RWPE1 (cell line): ENCODE measurements around the gene SLC50A1.

Experiments
- CTCF ChIA-PET: fragments of 350-600 bp; sonication (Branson Sonifier 250); formaldehyde crosslinking; extraction: SDS; loops from one replicate; lab custom pipeline; 2021; lab: Yijun Ruan, JAX
- POLR2A ChIA-PET: fragments of 400-600 bp; formaldehyde crosslinking; extraction: SDS; loops from one replicate; lab custom pipeline; 2020; ENCODE audit warnings: antibody characterized with exemption; ENCODE audit not compliant: low non-redundant PET; lab: Yijun Ruan, JAX
- DNase-seq: peaks from one replicate; pipeline ENCODE4 v3.0.0; 2012; ENCODE audit warnings: low spot score
- H3K27ac ChIP-seq: fragments of 450-650 bp; 2 replicates; pipeline ENCODE4 v1.5.1; 2017
- TF ChIP-seq, protein P1 (sequence below): fragments of 450-650 bp; conservative IDR thresholded peaks from 2 replicates; pipeline ENCODE4 v1.5.1; 2017; ENCODE audit warnings: low read depth, mild to moderate bottlenecking

Gene SLC50A1

DNA sequence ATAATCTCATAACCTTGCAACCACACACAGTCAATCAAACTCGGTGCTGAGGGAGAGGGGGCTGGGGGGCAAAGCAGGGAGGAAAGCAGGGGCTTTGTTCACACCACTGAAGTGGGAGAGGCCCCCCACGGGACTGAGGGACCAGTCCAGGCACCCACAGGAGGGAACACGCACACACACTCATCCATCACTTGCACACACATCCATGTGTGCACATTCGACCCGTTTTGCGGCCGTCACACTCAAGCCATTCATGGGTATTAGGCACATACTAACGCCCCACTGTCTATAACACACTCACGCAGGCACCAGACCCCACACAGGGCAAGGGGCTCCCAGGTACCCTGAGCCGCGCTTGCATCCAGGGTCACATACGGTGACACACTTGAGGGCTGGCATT, 43.0 kb upstream of the SLC50A1 start:
- TF ChIP-seq, protein P1, sequence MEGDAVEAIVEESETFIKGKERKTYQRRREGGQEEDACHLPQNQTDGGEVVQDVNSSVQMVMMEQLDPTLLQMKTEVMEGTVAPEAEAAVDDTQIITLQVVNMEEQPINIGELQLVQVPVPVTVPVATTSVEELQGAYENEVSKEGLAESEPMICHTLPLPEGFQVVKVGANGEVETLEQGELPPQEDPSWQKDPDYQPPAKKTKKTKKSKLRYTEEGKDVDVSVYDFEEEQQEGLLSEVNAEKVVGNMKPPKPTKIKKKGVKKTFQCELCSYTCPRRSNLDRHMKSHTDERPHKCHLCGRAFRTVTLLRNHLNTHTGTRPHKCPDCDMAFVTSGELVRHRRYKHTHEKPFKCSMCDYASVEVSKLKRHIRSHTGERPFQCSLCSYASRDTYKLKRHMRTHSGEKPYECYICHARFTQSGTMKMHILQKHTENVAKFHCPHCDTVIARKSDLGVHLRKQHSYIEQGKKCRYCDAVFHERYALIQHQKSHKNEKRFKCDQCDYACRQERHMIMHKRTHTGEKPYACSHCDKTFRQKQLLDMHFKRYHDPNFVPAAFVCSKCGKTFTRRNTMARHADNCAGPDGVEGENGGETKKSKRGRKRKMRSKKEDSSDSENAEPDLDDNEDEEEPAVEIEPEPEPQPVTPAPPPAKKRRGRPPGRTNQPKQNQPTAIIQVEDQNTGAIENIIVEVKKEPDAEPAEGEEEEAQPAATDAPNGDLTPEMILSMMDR: no peak

DNA sequence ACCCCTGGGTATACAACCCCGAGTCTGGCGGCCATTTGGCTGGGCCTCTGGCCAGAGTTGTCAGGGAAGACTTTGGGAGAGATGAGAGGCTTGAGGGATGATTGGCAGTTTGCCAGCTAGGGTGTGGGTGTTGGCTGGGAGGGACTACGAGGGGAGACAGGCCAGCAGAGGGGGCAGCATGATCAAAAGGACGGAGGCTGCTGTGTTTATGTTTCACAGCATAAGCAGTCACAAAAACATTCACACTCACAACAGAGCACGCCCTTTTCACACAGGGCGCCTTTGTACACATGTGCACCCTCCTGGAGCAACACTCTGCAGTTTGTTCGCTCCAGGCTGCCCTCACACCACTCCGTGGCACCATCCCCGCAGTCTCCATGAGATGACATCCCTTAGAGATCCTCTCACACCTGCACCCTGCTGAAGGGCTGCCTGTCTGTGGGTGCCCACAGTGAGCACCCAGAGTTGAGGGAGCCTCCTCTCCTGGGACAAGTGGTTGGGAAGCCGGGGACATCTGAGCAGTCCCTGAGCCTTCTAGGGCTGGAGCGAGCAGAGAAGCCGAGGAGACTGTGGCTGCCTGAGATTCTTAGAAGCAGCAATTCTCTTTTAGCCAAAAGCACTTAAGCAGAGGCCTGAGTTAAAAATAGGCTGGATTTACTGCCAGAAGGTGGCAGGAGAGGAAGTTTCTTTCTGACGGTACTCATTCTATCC, 41.6 kb upstream of the SLC50A1 start:
- ChIA-PET CTCF (interaction anchor here (0.8 to 2.5 kb wide), 3 partner anchors 9 to 74 kb away, joined by 6 to 15 read pairs (median 12); no protein-coding TSS in a partner anchor), POLR2A (no interaction called here)
- no peak for DNase-seq
- TF ChIP-seq, protein P1: peak; percentile 66
- peak overlapping the region; percentile 72 for H3K27ac ChIP-seq

More for the DNA sequence above, 43.0 kb upstream of the SLC50A1 start:
- ChIA-PET CTCF (interaction anchor here (1.6 to 2.5 kb wide), 3 partner anchors 9 to 77 kb away, joined by 5 to 29 read pairs (median 17); no protein-coding TSS in a partner anchor), POLR2A (no interaction called here)
- H3K27ac ChIP-seq: no peak overlapping the region
- no peak for DNase-seq

DNA sequence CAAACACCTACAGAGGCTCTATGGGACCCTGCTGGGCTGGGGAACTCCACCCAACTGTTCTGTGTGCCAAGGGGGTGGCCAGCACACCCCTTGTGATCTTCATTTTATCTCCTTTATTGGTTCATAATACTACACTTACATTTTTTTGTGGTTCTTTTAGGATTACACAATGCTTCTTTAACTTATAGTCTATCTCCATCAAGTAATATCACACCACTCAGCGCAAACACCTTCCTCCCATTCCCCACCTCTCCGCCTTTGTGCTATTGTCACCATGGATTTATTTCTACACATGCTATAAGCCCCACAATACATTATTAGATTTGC, 41.1 kb upstream of the SLC50A1 start:
- no peak for DNase-seq
- POLR2A ChIA-PET: no interaction called here
- CTCF ChIA-PET: interaction anchor here (0.6 to 2.5 kb wide), 3 partner anchors 9 to 73 kb away, joined by 4 to 15 read pairs (median 12); no protein-coding TSS in a partner anchor
- H3K27ac ChIP-seq: peak overlapping the region; percentile 72
- TF ChIP-seq, protein P1: no peak

DNA sequence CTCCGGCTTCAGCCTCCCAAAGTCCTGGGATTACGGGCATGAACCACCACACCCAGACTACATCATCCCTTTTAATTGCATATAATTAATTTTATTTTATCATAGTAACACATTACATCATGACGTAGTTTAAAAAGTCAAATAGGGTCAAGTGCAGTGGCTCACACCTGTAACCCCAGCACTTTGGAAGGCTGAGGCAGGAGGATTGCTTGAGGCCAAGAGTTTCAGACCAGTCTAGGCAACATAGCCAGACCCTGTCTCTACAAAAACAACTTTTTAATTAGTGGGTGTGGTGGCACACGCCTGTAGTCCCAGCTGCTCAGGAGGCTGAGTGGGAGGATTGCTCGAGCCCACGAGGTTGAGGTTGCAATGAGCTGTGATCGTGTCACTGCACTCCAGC, 36.3 kb upstream of the SLC50A1 start:
- ChIA-PET POLR2A (no interaction called here), CTCF (interaction anchor here (1.4 kb wide), 1 partner anchor 68 kb away, joined by 5 read pairs; no protein-coding TSS in a partner anchor)
- TF ChIP-seq, protein P1: no peak
- DNase-seq: no peak
- no peak overlapping the region for H3K27ac ChIP-seq

DNA sequence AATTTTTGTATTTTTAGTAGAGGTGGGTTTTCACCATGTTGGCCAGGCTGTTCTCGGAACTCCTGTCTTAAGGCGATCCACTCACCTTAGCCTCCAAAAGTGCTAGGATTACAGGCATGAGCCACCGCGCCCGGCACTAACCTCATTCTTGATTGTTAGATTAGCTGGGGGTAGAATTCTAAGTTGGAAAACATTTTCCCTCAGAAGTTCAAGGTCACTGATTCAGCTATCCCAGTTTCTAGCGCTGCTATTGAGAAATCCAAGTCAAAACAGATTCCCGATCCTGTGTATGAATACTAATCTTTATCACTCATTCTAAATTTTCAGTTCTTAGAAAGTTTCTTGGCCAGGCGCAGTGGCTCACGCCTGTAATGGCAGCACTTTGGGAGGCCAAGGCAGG, 32.3 kb upstream of the SLC50A1 start:
- ChIA-PET CTCF (no interaction called here), POLR2A (no interaction called here)
- no peak for DNase-seq
- H3K27ac ChIP-seq: no peak overlapping the region
- TF ChIP-seq, protein P1: no peak

DNA sequence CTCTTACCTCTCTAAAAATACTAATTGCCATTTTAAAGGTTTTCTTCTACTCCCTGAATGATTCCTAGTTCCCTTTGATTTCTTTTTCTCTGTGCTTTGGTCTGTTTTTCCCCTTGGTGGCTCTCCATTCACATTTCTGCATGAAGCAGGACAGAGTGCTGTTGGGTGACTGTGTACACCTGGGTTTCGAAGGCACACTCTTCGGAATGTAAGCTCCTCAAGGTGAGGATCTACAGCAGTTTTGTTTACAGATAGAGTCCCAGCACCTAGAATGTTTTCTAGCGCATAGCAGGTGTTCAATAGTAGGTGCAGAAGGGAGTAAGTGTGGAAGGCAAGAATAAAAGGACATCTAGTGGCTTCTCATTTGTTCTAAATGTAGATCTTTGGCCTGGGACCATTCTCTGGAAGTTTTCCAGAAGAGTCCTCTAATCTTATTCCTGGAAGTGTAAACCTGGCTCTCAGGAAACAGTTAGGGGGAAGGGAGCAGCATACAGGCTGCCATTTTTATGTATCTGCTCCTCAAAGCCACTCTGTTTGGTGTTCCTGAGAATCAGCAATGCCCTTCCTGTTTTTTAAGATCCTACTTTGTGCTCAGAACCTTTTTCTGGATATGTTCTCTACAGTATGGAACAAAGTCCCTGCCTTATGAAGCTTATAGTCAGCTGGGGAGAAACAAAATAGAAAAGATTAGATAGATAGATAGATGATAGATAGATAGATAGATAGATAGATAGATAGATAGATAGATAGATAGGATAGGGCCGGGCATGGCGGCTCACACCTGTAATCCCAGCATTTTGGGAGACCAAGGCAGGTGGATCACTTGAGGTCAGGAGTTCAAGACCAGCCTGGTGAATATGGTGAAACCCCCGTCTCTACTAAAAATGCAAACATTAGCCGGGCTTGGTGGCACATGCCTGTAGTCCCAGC, 30.8 kb upstream of the SLC50A1 start:
- TF ChIP-seq, protein P1: no peak
- ChIA-PET POLR2A (no interaction called here), CTCF (interaction anchor here (1.0 to 2.3 kb wide), 2 partner anchors 13 to 62 kb away, joined by 3 to 7 read pairs; no protein-coding TSS in a partner anchor)
- DNase-seq: no peak
- no peak overlapping the region for H3K27ac ChIP-seq
